ENCODE data around the gene IFI30.

The IFI30 gene

GRCh38 chr19:18226956-18227780 is 53.6 kb downstream of the IFI30 start:
- no peak for DNase-seq
